Neural progenitor cell (in vitro differentiated cells): ENCODE results near the gene ABRACL.

ENCODE experiments used
- CTCF ChIP-seq: fragments of 200-600 bp; sonication (generic); IDR thresholded peaks from 2 replicates; pipeline ENCODE4 v1.5.1; 2017; ENCODE audit warnings: antibody characterized with exemption, mild to moderate bottlenecking
- EZH2 ChIP-seq: fragments of 200-600 bp; sonication (generic); IDR thresholded peaks from 2 replicates; pipeline ENCODE4 v1.6.1; 2017; ENCODE audit warnings: antibody characterized with exemption, mild to moderate bottlenecking, moderate library complexity

GRCh38 chr6:139029470-139030227, 1.1 kb downstream of the ABRACL start:
- TF ChIP-seq EZH2 (no peak), CTCF (no peak)
